ENCODE results near the gene TSPO2.
"Not testable (repeated sequence)": the region's sequence is repeated elsewhere in the genome, so short reads cannot be mapped to it uniquely, and the experiment has no call there.

Gene TSPO2, protein sequence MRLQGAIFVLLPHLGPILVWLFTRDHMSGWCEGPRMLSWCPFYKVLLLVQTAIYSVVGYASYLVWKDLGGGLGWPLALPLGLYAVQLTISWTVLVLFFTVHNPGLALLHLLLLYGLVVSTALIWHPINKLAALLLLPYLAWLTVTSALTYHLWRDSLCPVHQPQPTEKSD

GRCh38 chr6:41042226-41043055 lies at the start of gene TSPO2:
TSS of gene TSPO2 (plus strand) at chr6:41042467. CDS start at chr6:41042986, 519 bp downstream.
- intact Hi-C loops (cut with DNase I) = no loop called here
- no peak for DNase-seq

DNA sequence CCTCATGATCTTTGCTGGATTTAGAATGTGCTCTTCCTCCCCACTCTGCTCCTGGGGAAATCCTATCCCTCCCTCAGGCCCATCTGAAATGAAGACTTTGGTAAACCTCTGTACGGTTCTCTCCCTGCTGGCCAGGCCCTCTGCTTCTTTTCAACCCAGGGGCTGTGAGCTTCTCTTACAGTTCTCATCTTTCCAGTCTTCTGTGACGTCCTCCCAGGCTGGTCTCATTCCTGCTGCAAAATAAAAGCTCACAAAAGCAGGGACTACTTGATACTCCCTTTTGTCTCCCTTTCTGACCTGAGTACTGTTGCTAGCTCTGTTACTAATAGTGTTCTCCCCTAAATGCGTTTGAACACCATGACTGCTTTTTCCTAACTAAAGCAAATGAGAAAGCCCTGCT lies 49.5 kb upstream of the TSPO2 start:
- intact Hi-C loops (cut with DNase I) = no loop called here
- no peak for DNase-seq

GRCh38 chr6:40996591-40997233 lies 45.6 kb upstream of the TSPO2 start:
- no peak for DNase-seq
- intact Hi-C loops (cut with DNase I) = no loop called here

- intact Hi-C loops (cut with DNase I) = no loop called here
- DNase-seq = no peak
Measured at GRCh38 chr6:40997234-40997957, 44.9 kb upstream of the TSPO2 start.

DNA sequence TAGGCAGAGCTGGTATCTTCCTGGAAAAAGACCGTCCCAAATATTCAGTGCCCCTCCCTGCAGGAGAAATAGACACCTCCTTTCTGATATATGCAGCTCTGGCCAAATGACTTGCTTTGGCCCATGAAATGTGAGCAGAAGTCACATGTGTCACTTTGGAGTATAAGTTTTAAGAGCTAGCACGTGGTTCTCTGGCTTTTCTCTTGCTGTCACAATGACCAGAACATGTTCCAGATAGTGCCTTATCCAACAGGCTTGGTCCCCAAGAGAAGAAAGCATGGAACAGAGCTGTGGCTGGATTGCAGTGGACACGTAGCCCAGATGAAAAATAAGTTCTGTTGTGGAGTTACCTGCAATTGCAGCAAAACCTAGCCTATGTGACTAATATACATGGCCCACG lies 43.6 kb upstream of the TSPO2 start:
- intact Hi-C loops (cut with DNase I) = no loop called here
- DNase-seq = no peak

DNA sequence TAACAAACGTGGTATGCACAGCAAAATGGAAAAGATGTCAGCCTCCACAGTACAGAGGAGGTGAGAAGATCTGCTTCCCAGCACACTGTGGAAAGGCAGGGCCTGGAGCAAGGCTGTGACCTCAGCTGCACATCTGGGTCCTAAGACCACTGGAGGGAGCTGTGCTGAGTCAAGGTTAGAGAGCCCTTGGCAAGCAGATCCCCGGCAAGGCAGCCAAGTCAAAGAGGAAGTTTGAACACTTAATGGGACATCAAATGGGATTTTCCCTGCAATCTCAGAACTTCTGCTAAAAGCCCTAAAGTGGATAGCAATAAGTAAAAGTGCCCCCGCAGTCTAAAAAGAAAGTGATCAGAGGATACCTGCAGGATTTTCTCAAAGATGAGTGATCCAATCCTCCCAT lies 42.7 kb upstream of the TSPO2 start:
- intact Hi-C loops (cut with DNase I) = no loop called here

GRCh38 chr6:41000248-41000647 lies 42.0 kb upstream of the TSPO2 start:
- intact Hi-C loops (cut with DNase I) = no loop called here

More for the DNA sequence above, 42.7 kb upstream of the TSPO2 start:
- DNase-seq = no peak

DNA sequence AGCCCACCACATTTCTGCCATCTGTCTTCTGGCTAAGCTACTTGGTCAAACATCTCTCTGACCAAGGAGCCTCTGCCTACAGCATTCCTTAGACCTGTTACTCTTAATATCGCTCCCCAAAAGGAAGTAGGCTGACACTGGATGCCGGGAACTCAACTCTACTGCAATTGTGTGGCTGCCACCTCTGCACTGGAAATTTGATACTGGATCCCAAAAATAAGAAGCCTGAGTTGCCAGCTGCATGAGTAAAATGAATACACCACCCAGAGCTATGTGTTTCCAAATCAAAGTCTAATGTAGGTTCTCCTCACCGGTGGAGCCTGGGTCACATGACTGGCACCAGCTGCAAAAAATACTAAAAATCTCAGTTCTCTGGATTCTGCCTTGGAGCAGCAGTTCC lies 40.1 kb upstream of the TSPO2 start:
- intact Hi-C loops (cut with DNase I) = no loop called here
- DNase-seq = no peak

More at GRCh38 chr6:41000248-41000647, 42.0 kb upstream of the TSPO2 start:
- DNase-seq = no peak

DNA sequence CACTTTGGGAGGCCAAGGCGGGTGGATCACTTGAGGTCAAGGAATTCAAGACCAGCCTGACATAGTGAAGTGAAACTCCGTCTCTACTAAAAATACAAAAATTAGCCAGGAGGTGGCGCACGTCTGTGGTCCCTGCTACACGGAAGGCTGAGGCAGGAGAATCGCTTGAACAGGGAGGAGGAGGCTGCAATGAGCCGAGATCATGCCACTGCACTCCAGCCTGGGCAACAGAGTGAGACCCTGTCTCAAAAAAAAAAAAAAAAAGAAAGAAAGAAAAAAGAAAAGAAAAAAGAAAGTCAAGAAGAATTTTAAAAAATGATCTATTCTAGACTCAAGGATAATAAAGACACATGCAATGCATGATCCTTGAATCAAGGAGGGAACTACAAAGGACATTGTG lies 36.0 kb upstream of the TSPO2 start:
- intact Hi-C loops (cut with DNase I) = loop anchor here (2.0 kb wide), 1 partner anchor 61 kb away; no protein-coding TSS in a partner anchor
- DNase-seq = peak in 1 of 10 donors; percentile 19

DNA sequence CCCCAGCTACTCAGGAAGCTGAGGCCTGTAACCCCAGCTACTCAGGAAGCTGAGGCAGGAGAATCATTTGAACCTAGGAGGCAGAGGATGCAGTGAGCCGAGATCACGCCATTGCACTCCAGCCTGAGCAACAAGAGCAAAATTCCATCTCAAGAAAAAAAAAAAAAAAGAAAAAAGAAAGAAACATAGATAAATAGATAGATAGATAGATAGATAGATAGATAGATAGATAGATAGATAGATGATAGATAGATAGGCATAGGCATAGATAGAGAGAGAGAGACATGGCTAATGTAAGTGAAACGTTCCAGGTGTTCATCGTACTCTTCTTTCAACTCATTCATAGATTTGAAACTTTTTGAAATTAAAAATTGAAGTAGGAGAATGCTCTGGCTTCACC lies 35.3 kb upstream of the TSPO2 start:
- intact Hi-C loops (cut with DNase I) = loop anchor here (2.0 kb wide), 1 partner anchor 60 kb away; no protein-coding TSS in a partner anchor
- DNase-seq = not testable (repeated sequence)

GRCh38 chr6:41008011-41008410 lies 34.3 kb upstream of the TSPO2 start:
- intact Hi-C loops (cut with DNase I) = no loop called here

DNA sequence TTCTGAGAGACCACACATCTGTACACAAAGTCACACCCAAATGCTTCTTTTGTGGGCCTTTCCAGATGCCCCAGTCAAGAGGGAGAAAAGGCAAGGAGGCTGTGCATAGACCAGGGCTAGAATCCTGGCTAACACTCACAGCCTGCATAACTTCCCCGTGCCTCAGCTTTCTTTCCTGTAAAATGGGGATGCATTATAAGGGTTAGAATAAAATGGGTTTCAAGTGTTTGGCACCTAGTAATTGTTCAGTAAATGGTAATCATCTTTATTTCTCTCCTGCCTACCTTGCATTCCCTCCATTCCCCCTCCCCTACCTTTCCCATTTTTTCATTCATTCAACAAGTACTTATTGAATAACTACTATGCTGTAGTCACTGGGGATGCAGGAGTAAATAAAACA lies 32.6 kb upstream of the TSPO2 start:
- no peak for DNase-seq
- intact Hi-C loops (cut with DNase I) = no loop called here

More at GRCh38 chr6:41008011-41008410, 34.3 kb upstream of the TSPO2 start:
- DNase-seq = no peak

GRCh38 chr6:41011673-41012072 lies 30.6 kb upstream of the TSPO2 start:
- DNase-seq = no peak
- intact Hi-C loops (cut with DNase I) = no loop called here

DNA sequence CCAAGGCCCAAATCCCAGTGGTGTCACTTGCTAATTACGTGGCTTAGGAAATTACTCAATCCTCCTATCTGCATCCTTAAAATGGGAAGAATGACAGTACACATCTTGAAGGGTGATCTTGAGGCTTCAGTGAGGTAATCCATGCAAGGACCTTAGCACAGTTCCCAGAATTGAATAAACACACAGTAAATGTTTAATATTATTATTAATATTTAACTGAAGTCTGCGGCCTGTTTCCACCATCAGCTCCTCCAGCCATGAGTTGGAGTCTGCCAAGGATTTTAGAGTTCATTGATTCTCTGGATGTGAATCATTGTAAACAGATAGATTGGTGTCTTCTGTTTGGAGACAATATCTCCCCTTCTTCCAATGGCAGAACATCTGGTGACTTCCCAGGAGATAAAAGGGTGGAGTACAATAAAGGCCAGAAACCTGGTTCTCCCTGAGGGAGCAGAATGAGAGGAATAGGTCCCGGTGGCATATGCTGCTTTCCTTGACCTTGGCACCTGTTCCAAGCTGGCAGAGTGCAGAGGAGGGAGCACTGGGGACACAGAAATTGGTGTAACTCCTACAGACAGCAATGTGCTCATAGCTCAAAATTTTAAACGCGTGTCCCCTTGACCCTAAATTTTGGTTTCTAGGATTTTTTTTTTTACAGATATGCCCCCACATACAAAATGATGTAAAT lies 28.7 kb upstream of the TSPO2 start:
- no peak for DNase-seq
- intact Hi-C loops (cut with DNase I) = no loop called here

GRCh38 chr6:41014780-41015179 lies 27.5 kb upstream of the TSPO2 start:
- intact Hi-C loops (cut with DNase I) = no loop called here
- DNase-seq = no peak

DNA sequence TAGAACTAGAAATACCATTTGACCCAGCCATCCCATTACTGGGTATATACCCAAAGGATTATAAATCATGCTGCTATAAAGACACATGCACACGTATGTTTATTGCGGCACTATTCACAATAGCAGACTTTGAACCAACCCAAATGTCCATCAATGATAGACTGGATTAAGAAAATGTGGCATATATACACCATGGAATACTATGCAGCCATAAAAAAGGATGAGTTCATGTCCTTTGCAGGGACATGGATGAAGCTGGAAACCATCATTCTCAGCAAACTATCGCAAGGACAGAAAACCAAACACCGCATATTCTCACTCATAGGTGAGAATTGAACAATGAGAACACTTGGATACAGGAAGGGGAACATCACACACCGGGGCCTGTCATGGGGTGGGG lies 26.4 kb upstream of the TSPO2 start:
- intact Hi-C loops (cut with DNase I); DNase-seq: not testable (repeated sequence)

DNA sequence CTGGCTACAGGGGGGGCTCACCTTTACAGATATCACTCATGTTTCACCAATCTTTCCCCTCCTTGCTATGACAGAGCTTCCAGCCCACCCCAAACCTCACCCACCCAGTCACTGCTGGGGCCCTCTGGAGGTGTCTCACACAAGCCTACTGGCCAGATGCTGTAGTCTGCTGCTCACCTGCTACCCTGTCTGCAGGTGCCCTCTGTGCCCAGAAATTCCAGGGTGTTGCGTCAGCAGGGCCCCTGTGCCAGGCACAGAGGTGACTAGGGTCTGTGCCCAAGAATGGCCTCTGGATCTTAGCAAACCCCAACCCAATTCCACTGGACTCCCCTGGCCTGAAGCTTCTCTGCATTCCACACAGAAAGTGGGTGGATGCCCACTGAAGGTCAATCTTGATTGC lies 24.6 kb upstream of the TSPO2 start:
- no peak for DNase-seq
- intact Hi-C loops (cut with DNase I) = no loop called here

DNA sequence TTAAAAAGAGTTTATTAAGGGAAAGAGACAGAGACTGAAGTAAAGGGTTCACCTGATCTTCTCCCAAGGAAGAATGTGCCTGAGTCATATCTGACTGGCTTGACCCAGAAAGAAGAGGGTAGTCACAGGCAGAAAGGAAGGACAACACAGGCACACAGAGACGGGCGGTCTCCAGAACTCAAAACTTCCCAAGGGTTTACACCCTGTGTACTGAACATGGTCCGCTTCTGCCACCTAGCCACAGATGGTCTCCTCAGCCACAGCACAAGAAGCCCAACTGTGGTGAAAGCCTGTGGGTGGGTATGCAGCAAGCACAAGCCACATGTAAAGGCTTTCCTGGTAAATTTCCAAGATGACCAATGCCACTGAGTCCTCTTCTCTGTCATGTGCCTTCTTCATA lies 20.4 kb upstream of the TSPO2 start:
- intact Hi-C loops (cut with DNase I) = no loop called here
- DNase-seq = peak in 7 of 10 donors; percentile 33 to 90 (median 56)

- intact Hi-C loops (cut with DNase I) = no loop called here
- no peak for DNase-seq
Measured at GRCh38 chr6:41022294-41022693, 20.0 kb upstream of the TSPO2 start.

GRCh38 chr6:41023114-41023513 lies 19.2 kb upstream of the TSPO2 start:
- intact Hi-C loops (cut with DNase I) = no loop called here
- DNase-seq = no peak

Measured in posterior cingulate gyrus (tissue), 11 donors.